HG02943 (cell line): ENCODE measurements around the gene CCR9.

Source experiments
- ATAC-seq: cut with Tn5 transposase; IDR thresholded peaks from one replicate; pipeline ENCODE4 v1.9.1; 2021; ENCODE audit warnings: mild to moderate bottlenecking, low read depth, moderate library complexity; ENCODE audit not compliant: unreplicated experiment

The CCR9 gene

GRCh38 chr3:45932112-45932511 is 45.8 kb downstream of the CCR9 start:
- ATAC-seq, result no peak

DNA sequence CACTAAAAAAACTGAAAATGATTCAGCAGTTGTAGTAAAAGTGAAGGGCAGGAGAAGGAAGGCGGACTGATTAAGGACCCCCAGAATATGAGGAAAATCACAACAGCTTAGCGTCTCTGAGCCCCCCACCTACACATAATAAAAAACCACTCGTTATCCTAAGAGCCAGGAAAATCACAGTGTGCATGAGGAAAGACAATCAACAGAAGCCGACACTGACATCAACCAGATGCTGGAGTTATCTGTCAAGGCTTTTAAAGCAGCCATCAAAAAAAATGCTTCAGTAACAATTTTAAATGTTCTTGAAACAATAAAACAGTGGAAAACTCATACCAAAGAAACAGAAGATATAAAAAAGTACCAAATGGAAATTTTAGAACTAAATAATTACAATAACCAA is 47.2 kb downstream of the CCR9 start:
- no peak for ATAC-seq

GRCh38 chr3:45936261-45936660 is 49.9 kb downstream of the CCR9 start:
- ATAC-seq, result no peak

GRCh38 chr3:45937206-45938042 is 51.1 kb downstream of the CCR9 start:
- ATAC-seq, result no peak

- ATAC-seq, result no peak
These were observed 51.7 kb downstream of the CCR9 start for GRCh38 chr3:45938043-45938435.

- ATAC-seq, result no peak
These were observed 52.5 kb downstream of the CCR9 start for GRCh38 chr3:45938864-45939263.

DNA sequence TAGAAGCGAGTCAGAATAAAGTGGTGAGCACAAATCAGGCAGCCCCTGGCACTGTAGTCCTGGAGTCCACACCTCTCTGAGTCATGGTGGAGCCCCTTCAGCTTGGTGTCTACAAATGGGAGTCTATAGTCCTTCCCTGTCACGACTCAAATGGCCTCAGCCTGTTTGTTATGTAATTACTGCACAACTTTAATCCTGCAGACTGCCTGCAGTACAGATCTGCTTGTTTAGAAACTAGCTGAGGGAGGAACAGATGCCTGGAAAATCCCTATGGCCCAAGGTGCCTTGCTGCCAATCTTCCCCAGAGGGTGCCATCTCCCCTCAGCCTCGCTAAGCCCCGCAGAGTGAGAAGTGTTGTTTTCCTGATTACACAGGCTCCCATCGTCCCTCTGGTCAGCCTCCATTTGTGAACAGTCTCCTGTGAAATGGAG is 53.0 kb downstream of the CCR9 start:
- no peak for ATAC-seq

DNA sequence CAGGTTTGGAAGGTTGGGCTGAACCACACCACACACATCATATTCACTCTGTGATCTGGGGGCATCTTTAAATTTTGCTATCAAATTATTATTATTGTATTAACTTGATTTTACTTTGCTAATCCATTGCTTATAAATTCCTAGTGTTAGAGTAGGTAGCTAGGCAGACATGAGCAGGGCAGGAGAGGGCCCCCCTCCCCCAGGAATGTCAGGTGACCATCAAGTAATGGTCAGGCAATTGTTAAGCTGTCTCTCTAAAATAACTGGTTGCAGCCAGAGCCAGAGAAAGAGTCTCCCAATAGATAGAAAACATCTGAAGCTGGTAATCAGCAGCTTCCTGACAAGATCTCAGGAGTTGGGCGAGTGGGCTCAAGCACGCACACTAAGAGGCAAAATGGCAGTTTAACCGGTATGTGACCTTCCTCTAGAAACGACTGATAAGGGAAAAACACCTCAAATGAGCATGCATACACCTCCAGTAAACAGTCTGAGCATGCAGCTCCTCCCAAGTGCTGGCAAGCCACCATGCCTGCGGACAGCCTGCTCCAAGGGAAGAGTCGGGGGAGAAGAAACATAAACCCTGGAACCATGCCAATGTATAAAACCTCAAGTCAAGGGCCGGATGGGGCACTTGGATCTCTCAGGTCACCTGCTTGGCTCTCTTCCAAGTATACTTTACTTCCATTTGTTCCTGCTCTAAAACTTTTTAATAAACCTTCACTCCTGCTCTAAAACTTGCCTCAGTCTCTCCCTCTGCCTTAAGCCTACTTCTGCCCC is 53.8 kb downstream of the CCR9 start:
- no peak for ATAC-seq

DNA sequence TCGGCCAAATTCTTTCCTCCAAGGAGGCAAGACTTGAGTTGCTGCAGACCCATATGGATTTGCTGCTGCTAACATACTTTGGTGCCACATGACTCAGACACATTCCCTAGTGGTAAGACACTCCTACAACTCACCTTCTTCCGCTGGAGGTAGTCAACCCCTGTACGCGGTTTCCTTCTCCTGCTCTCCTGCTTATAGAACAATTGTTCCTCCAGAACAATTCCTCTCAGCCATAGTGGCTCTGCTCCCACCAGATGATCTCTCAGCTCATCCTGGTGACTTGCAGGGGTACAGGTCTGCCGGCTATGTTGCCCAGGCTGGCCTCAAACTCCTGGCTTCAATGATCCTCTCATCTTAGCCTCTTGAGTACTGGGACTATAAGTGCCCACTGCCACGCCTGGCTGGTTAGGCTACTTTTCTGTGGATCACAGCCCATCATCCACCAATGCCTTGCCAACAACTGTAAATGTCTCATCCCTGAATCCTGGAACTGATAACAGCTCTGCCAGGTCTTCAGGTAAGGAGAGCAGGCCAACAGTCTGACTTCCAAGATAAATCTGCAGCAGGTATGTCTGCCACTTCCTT is 54.5 kb downstream of the CCR9 start:
- no peak for ATAC-seq

- no peak for ATAC-seq
These were observed 55.9 kb downstream of the CCR9 start for GRCh38 chr3:45942051-45942825.

DNA sequence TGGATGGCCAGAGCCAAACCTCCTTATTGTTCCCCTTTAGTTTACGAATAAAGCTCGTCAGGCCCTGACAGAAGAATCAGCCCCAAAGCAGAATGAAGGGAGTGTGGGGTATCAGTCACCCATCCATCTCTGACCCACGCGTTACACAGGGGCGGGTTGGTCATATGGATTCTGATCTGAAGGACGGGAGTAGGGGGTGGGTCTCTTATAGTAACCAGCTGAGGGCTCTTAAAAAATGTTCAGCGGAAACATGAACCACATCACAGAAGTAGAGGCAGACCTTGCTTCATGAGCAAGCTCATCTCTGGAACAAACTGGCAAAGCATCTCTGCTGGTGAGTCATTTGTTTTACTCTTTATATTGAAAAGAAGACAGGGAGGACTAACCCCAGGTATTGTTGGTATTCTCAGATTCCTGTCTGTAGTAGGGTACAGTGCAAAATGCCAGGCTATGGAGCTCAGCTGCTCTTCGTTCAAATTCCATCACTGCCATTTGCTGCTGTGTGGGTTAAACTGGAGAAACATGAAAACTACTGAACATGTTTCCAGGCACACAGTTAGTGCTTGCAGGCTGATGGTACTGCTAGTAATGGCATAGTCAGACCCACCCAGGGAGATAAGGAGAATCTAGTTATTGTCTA is 57.0 kb downstream of the CCR9 start, which contains the start of gene CXCR6:
CXCR6 (plus strand) TSS at position 258 of the 640 bp plus-strand sequence. CDS start 3,018 bp downstream, outside the sequence.
- no peak for ATAC-seq

- ATAC-seq, result no peak
These were observed 58.7 kb downstream of the CCR9 start for GRCh38 chr3:45944830-45945620.

GRCh38 chr3:45946307-45946706 is 60.0 kb downstream of the CCR9 start:
- no peak for ATAC-seq

GRCh38 chr3:45946875-45947274 is 60.5 kb downstream of the CCR9 start:
- no peak for ATAC-seq

GRCh38 chr3:45947361-45947760 is 61.0 kb downstream of the CCR9 start:
- no peak for ATAC-seq

DNA sequence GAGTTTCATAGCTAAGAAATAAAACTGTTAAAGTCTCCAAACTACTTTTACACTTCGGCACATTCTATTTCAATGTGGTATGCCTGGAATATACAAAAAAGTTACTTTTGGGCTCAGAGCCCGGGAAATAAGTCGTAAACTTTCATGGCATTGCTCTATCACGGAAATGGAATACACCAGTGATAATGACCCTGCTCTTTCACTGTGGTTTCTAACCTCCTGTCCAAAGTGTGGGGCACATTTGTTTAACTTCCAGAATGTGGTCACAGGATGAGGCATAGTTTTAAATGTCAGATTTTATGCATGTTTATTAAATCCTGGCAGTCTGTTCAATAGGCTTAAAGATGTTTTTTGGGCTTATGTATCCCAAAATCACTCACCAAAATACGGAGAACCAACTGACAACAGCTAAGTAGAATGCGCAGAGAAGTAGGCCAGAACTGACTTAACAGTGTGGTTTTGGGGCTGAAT is 62.0 kb downstream of the CCR9 start:
- ATAC-seq, result no peak

- ATAC-seq, result no peak
These were observed 62.5 kb downstream of the CCR9 start for GRCh38 chr3:45948881-45949280.

DNA sequence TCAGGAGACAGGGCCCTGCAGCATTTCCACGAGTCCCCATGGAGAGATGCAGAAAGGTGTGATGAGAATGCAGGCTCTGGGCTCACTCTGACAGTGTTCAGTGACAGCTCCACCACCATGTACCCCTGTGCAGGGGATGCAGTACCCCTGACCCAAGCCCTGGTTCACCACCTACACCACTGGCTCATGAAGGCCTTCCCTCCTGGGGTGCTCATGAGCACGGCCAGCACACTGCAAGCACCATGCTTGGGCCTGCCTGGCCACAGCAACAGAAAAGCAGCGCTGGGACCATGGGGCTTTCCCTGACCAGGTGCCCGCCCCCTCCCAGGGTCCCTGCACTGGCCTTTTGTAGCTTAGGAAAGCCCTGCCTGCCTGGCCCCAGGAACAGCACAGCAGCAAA is 63.1 kb downstream of the CCR9 start:
- no peak for ATAC-seq

- no peak for ATAC-seq
These were observed 63.8 kb downstream of the CCR9 start for GRCh38 chr3:45950131-45950530.
